ENCODE results near the gene LGALS13.
A peak's percentile ranks its signal among the peaks of the same experiment; 100 is the strongest.

The LGALS13 gene

DNA sequence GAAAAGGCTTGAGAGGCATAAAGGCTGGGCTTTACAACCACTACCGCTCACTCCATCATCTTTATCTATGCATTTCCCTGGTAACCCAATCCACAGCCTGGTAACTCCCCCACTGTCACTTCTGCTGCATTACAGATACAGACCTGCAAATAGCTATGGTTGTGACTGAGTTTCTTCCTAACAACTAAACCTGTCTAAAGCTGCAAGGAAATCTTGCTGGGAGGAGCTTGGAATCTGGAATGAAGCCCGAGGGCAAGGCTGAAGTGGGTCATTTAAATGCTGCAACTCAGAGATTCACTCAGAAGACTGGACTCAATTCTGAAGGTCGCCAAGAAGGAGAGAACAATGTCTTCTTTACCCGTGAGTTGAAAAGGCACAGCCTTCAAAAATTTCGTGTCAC is at the start of gene LGALS13:
Gene LGALS13 (plus strand): TSS at position 301 of the 400 bp plus-strand sequence. CDS start 45 bp downstream, at position 346.
- H3K4me3 ChIP-seq (ENCODE audit: low read depth, low read length): no peak within 1 kb of the TSS
- TF ChIP-seq, protein P1, sequence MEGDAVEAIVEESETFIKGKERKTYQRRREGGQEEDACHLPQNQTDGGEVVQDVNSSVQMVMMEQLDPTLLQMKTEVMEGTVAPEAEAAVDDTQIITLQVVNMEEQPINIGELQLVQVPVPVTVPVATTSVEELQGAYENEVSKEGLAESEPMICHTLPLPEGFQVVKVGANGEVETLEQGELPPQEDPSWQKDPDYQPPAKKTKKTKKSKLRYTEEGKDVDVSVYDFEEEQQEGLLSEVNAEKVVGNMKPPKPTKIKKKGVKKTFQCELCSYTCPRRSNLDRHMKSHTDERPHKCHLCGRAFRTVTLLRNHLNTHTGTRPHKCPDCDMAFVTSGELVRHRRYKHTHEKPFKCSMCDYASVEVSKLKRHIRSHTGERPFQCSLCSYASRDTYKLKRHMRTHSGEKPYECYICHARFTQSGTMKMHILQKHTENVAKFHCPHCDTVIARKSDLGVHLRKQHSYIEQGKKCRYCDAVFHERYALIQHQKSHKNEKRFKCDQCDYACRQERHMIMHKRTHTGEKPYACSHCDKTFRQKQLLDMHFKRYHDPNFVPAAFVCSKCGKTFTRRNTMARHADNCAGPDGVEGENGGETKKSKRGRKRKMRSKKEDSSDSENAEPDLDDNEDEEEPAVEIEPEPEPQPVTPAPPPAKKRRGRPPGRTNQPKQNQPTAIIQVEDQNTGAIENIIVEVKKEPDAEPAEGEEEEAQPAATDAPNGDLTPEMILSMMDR (IDR thresholded peaks at IDR 0.05; ENCODE audit: low read depth, low read length): no peak
- in situ Hi-C loops (cut with HindIII; ENCODE audit: low sequenced_read_pairs): no loop called here
- DNase-seq (ENCODE audit: low read depth, low spot score): no peak

DNA sequence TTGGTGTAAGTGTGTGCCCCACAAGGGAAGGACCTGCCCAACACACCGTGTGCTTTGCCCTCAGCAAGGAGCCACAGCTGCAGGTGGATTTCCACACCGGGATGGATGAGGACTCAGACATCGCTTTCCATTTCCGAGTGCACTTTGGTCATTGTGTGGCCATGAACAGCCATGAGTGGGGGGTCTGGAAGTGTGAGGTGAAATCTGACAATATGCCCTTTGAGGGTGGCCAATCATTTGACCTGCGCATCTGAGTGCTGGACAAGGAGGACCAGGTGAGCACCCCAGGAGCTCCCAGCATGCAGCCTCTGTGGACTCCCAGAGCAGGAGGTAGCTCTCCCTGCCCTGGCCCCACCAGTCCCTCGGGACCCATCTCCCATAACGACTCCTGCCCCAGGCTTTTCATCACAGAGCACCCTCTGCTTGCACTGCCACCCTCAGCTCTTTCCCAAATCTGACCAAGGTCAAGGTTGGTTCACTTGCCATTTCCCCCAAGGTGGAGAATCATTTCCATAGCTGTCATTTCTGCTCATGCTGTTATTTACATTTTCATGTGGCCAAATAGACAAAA is 49.2 kb upstream of the LGALS13 start:
- TF ChIP-seq, protein P1 (IDR thresholded peaks at IDR 0.05; ENCODE audit: low read depth, low read length): no peak
- DNase-seq (ENCODE audit: low read depth, low spot score): no peak
- in situ Hi-C loops (cut with HindIII; ENCODE audit: low sequenced_read_pairs): no loop called here
- H3K4me3 ChIP-seq (ENCODE audit: low read depth, low read length): no peak overlapping the region

DNA sequence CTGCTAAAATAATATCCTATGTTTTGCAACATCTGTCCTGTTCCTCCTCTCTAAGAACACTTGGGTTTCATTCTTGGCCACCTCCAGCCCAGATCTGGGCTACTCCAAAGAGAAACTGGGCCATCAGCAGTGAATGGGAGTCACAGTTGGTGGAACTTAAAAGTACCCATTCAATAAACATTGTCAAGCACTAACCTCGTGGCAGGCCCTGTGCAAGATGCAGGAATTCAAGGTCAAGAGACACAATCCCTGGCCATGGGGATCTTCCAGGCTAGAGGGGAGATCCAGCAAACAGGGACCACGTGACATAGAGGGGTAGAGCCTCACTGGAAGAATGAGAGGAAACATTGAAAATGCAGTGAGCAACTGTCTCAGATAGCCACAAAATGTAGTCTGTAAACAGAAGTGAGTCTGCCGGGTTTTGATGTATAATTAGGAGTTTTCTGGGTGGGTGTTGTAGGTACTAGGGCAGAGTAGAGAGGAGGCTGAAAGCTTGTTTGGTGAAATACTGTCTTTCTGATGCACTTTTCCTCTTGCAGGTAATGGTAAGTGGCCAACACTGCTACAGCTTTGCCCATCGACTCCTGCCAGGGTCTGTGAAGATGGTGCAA is 47.5 kb upstream of the LGALS13 start:
- TF ChIP-seq, protein P1 (IDR thresholded peaks at IDR 0.05; ENCODE audit: low read depth, low read length): no peak
- H3K4me3 ChIP-seq (ENCODE audit: low read depth, low read length): no peak overlapping the region
- DNase-seq (ENCODE audit: low read depth, low spot score): no peak
- in situ Hi-C loops (cut with HindIII; ENCODE audit: low sequenced_read_pairs): no loop called here

- TF ChIP-seq, protein P1 (IDR thresholded peaks at IDR 0.05; ENCODE audit: low read depth, low read length): no peak
- in situ Hi-C loops (cut with HindIII; ENCODE audit: low sequenced_read_pairs): no loop called here
- H3K4me3 ChIP-seq (ENCODE audit: low read depth, low read length): no peak overlapping the region
- no peak for DNase-seq (ENCODE audit: low read depth, low spot score)
Measured at GRCh38 chr19:39555883-39556282, 46.4 kb upstream of the LGALS13 start.

GRCh38 chr19:39557811-39558623 is 44.3 kb upstream of the LGALS13 start:
- in situ Hi-C loops (cut with HindIII; ENCODE audit: low sequenced_read_pairs): no loop called here
- TF ChIP-seq, protein P1 (IDR thresholded peaks at IDR 0.05; ENCODE audit: low read depth, low read length): no peak
- no peak overlapping the region for H3K4me3 ChIP-seq (ENCODE audit: low read depth, low read length)
- peak; percentile 6 for DNase-seq (ENCODE audit: low read depth, low spot score)

DNA sequence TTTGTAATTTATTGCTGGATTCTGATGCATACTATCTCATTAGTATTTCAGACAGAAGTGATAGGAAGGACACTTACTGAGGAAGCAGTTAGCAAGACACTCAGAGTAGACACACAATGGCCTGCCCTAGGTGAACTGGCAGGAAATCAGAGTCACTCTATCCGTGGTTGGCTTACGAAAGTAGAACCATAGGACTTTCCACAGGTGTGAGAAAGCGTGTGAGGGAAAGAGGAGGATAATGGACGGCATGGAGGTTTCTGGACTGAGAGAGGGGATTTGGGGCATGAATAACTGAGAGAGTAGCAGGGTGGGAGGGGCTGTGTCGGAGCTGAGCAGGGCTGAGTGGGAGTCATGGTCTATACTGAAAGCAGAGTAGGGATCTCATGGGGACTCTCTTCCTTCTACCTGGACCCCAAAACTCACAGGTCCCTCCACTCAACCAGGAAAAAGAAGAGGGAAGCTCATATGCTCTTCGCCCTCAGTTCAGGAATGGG is 43.7 kb upstream of the LGALS13 start:
- TF ChIP-seq, protein P1 (IDR thresholded peaks at IDR 0.05; ENCODE audit: low read depth, low read length): no peak
- DNase-seq (ENCODE audit: low read depth, low spot score): no peak
- no peak overlapping the region for H3K4me3 ChIP-seq (ENCODE audit: low read depth, low read length)
- in situ Hi-C loops (cut with HindIII; ENCODE audit: low sequenced_read_pairs): no loop called here

All from astrocyte of the spinal cord (primary cell).